ENCODE data around the gene DMAC2. TPM values are rescaled to one million over a fixed set of nuclear protein-coding genes. Genes with fewer than 3 reads are reported as not detected.
"Not testable (repeated sequence)": the region's sequence is repeated elsewhere in the genome, so short reads cannot be mapped to it uniquely, and the experiment has no call there.

Gene DMAC2
- total RNA-seq, 1 donor, result 70.0 TPM

DNA sequence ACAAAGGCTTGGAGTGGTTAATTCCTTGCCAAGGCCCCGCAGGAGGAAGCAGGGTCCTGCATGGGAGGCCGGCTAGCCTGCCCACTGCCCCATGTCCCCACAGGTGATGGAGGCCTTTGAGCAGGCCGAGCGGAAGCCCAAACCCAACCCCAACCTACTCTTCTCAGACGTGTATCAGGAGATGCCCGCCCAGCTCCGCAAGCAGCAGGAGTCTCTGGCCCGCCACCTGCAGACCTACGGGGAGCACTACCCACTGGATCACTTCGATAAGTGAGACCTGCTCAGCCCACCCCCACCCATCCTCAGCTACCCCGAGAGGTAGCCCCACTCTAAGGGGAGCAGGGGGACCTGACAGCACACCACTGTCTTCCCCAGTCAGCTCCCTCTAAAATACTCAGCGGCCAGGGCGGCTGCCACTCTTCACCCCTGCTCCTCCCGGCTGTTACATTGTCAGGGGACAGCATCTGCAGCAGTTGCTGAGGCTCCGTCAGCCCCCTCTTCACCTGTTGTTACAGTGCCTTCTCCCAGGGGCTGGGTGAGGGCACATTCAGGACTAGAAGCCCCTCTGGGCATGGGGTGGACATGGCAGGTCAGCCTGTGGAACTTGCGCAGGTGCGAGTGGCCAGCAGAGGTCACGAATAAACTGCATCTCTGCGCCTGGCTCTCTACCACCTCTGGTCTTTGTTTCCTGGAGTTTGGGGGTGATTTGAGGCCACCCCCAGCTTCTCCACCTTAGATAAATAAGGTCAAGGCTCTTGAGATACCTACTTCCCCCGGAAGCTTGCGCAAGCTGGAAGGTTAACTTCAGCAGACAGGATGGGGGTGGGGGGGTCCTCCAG lies 15.2 kb downstream of the DMAC2 start:
- no peak for DNase-seq (ENCODE audit: low read depth in 2 of 3, low spot score in 2 of 3)

DNA sequence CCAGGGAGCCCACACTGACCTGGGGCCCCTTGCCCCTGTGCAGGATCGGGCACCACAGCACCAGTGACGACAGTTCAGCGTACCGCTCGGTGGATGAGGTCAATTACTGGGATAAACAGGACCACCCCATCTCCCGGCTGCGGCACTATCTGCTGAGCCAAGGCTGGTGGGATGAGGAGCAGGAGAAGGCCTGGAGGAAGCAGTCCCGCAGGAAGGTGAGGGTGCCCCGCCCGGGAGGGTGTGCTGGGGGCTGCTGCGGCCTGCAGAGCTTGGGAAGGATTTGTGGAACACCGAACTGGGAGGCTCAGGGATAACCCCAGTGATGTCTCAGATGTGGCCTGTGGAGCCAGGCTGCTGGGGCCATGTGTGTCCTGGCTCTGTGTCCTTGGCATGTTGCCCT lies 16.8 kb downstream of the DMAC2 start:
- DNase-seq (ENCODE audit: low read depth in 2 of 3, low spot score in 2 of 3), result no peak

DNA sequence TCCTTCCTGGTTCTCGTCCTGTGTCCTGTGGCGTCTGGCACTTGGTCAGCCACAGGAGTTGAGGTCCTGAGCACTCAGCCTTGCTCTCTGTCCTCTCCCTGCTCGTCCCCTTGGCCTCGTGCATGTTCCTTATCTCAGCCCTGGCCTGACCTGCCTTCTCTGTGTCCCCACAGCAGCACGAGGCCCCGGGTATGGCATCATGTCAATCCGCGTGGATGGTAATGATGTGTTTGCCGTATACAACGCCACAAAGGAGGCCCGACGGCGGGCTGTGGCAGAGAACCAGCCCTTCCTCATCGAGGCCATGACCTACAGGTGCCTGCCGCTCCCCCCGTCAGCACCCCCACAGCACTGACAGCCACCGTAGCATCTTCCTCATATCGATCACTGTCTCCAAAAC lies 17.3 kb downstream of the DMAC2 start:
- DNase-seq (ENCODE audit: low read depth in 2 of 3, low spot score in 2 of 3), result no peak

DNA sequence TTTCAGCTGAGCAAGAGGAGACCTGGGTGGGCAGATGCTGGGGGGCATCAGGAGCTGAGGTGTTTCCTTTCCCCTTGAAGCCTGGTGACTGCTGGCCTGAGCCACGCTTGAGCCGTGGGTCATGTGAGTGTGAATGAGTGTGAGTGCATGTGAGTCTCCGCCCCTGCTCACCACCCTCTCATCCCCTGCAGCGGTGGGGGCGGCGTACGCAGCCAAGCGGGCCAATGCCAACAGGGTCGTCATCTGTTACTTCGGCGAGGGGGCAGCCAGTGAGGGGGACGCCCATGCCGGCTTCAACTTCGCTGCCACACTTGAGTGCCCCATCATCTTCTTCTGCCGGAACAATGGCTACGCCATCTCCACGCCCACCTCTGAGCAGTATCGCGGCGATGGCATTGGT lies 17.7 kb downstream of the DMAC2 start:
- DNase-seq (ENCODE audit: low read depth in 2 of 3, low spot score in 2 of 3), result no peak

DNA sequence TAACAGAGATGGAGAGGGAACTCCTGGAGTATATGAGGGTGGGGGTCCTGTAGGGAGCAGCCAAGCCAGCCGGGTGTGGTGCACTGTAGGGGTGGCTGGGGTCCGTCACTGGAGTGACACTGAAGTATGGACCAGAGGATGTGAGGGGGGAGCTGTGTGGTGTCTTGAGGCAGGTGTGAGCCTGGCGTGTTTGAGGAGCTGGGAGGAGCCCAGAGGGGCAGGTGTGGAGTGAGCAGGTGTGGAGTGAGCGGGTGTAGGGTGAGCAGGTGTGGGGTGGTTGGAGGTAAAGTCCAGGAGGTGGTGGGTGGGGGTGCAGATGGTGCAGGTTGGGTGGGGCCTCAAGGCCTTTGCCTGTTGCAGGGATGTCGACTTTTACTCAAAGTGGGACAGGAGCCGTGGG lies 18.4 kb downstream of the DMAC2 start:
- DNase-seq (ENCODE audit: low read depth in 2 of 3, low spot score in 2 of 3), result no peak

DNA sequence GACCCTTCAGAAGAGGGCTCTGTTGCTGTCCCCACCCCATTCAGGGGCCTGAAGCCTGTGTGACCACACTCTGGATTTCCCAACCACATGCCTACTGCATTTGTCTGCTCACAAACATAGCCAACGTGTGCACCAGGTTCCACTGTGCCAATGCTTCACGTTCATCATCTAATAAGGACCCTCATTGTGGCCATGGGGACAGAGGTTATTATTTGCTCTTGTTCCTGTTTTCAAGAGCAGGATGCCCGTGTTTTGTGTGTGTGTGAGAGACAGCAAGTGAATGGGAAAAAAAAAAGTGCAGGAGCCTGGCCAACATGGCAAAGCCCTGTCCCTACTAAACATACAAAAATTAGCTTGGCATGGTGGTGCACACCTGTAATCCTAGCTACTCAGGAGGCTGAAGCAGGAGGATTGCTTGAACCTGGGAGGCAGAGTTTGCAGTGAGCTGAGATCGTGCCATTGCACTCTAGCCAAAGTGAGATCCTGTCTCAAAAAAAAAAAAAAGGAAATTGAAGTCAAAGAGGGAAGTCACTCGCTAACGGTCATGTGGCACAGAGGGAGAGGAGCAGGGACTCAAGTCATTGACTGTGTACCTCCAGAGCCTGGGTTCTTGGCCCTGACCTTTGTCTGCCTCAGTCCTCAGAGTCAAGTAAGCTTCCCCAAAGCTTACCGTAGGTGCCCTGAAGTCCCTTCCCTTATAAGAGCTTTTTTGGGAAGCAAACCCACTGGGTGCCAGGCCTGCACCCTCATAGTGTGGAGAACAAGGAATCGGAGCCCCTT lies 19.4 kb downstream of the DMAC2 start:
- DNase-seq (ENCODE audit: low read depth in 2 of 3, low spot score in 2 of 3), result peak in 2 of 3 donors; percentile 50 to 72

DNA sequence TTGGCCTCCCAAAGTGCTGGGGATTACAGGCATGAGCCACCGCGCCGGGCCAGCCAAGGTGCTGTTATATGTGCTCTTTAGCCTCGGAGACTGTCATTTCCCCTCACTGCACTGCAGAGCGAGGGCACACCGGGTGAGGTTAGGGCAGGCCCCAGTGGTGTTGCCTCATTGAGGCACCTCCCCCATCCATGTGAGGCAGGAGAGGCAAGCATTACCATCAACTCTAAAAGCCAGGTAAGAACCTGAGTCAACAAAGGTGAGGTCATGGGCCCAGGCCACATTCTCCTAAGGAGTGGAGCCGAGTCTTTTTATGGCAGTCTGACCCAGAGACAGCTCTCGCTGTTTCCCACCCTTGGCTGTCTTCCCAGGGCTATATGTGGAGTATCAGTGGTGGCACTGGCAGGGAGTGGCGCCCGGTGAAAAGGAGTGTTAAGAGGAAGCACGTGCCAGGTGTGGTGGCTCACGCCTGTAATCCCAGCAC lies 23.5 kb downstream of the DMAC2 start:
- no peak for DNase-seq (ENCODE audit: low read depth in 2 of 3, low spot score in 2 of 3)

DNA sequence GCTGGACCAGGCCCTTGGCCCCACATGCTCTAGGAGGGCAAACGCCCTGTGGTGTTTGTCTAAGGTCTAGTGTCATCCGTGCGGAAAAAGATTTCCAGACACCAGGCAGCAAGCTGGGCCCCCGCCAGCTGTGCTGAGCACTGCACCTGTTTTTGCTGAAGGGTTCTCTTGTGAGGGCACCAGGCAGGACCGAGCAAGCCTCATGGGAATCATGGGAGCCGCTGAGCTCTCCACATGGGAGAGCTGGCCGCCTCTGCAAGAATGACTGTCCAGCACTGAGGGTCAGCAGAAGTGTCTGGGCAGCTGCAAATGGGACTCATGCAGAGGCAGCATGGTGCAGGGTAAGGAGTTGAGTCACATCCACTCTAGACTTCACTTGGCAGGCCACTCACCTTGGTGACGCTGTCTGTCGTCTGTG lies 24.5 kb downstream of the DMAC2 start:
- no peak for DNase-seq (ENCODE audit: low read depth in 2 of 3, low spot score in 2 of 3)

DNA sequence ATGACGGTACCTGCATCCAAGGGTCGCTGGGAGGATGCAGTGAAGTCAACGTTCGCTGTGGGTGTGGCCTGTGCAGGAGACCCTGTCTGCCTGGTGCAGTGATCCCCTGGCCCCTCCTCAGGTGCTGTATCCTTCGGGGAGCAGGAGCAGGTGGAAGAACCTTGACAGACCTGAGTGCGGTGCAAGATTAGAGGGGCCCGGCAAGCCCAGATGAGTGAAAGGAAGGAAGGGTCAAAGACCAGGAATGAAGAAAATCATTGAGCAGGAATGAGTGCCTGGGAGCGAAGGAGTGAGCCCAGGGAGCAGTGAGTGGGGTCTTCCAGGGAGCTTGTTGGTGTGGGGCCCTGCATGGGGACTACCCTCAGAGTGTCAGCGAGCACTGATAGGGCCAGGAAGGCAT lies 25.3 kb downstream of the DMAC2 start:
- no peak for DNase-seq (ENCODE audit: low read depth in 2 of 3, low spot score in 2 of 3)

DNA sequence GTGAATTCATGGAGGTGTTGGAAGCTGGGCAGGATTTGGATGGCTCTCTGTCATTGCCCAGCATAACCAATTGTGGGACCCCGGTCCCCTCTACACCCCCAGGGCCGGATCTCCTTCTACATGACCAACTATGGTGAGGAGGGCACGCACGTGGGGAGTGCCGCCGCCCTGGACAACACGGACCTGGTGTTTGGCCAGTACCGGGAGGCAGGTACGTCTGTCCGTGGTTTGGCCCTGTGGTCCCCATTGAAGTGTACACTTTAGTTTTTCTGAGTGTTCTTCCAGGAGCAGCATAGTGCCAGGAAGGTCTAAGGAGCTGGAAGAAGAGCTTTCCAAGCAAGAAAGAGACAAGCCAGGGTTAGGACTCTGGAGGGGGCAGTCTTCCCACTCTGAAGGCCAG lies 25.8 kb downstream of the DMAC2 start:
- DNase-seq (ENCODE audit: low read depth in 2 of 3, low spot score in 2 of 3), result no peak

DNA sequence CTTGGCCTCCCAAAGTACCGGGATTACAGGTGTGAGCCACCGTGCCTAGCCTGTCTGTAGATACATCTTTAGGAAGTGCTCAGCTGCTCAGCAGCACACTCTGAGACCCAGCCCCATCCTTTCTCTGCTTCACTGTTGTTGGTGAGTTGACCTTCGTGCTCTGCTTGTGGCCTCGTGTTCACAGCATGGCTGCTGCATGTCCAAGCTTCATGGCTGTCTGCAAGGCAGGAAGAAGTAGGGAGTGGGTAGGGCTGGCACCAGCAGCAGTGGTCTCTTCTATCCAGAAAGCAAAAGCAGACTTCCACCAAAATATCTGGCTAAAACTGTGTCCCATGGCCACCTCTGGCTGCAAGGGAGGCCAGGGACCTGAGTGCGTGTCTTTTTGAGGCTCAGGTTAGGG lies 26.8 kb downstream of the DMAC2 start:
- DNase-seq (ENCODE audit: low read depth in 2 of 3, low spot score in 2 of 3), result no peak

DNA sequence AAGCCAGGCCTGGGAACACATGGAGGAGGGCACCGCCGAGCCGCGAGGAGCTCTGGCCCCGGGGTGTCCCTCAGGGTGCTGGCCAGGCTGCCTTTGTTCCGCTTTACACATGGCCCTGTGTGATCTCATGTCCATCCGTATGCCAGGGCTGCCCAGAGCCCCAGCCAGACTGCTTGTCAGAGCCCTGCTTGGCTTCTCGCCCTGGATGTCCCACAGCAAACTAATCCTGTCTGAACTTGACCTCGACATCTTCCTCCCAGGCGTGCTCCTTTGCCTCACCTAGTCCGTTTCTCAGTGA lies 27.8 kb downstream of the DMAC2 start:
- DNase-seq (ENCODE audit: low read depth in 2 of 3, low spot score in 2 of 3), result no peak

DNA sequence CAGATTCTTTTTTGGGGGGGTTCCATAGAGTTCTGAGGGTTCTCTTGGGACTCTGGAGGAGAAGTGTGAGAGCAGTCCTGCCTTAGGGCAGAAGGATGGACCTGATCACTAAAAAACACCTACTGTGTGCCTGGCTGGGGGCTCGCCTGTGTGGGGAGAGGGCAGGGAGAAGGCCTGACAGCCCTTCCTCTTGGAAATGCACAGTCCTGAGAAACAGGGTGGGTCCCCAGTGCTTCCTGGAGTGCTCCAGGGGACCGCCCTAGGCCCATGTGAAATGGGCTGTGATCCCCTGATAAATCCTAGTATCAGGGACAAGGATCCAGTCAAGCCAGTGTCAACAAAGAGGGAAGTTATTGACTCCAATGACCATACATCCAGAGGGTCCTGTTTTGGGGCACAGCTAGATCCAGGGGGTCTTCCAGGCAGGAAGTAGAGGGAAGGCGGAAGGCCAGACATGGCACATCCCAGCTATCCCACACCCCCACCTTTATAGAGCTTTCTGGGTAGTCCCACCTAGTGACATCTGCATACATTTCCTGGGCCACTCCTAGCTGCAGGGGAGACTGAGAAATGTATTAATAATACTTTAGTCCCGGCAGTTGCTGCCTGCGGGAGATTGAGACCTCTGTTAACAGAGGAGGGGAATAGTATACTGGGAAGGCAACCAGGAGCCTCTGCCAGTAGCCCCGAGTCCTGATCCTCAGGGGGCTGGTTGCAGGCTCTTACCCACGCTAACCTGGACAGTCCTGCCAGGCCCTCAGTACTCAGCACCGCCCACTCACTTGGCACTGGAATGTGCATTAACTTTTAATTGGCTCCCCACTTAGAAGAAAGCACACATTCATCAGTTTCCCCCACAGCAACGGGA lies 28.4 kb downstream of the DMAC2 start:
- DNase-seq (ENCODE audit: low read depth in 2 of 3, low spot score in 2 of 3), result no peak

DNA sequence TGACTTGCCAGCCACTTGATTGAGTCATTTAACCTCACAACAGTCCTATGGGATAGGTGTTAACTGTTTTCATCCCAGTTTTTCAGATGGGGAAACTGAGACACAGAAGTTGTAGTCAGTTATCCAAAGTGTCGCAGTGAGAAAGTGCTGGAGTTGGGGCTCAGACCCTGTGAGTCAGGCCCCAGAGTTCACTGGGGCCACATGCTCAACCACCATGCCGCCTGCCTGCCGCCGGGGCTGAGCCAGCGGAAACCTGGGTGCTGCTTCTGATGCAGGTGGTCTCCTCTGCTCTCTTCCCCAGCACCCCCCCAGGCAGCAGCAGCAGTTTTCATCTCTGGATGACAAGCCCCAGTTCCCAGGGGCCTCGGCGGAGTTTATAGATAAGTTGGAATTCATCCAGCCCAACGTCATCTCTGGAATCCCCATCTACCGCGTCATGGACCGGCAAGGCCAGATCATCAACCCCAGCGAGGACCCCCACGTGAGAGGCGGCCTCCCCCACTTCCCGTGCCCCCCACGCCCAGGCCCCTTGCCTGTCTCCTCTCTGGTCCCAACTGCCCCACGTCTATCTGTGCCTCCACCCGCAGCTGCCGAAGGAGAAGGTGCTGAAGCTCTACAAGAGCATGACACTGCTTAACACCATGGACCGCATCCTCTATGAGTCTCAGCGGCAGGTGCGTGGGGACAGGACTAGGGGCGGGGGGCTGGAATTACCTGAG lies 29.2 kb downstream of the DMAC2 start:
- DNase-seq (ENCODE audit: low read depth in 2 of 3, low spot score in 2 of 3), result no peak

DNA sequence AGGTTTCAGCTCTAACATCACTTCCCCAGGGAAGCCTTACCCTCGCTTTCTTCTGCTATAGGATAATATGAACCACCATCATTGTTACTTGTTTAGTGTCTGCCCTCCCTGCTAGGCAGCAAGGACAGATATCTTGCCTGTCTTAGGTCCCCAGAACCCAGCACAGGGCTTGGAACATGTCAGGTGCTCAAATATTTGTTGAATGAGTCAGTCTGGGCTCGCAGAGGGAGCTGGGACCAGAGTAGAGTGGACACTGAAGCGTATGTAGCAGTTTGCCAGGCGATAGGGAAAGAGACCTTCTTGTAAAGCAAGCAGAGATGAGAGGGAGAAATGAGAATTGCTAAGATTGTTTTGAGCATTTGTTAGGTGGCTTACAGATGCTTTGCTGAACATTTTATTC lies 30.4 kb downstream of the DMAC2 start:
- DNase-seq (ENCODE audit: low read depth in 2 of 3, low spot score in 2 of 3), result no peak

DNA sequence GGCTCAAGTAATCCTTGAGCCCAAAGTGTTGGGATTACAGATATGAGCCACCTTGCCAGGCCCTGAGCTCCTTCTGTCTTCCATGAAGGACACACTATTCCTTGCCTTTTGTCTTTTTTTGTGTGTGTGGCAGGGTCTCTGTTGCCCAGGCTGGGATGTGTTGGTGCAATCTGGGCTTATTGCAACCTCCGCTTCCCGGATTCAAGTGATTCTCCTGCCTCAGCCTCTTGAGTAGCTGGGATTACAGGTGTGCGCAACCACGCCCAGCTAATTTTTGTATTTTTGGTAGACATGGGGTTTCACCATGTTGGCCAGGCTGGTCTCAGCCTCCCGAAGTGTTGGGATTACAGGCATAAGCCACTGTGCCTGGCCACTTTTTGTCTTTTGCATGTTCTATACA lies 30.9 kb downstream of the DMAC2 start:
- DNase-seq (ENCODE audit: low read depth in 2 of 3, low spot score in 2 of 3), result not testable (repeated sequence)

DNA sequence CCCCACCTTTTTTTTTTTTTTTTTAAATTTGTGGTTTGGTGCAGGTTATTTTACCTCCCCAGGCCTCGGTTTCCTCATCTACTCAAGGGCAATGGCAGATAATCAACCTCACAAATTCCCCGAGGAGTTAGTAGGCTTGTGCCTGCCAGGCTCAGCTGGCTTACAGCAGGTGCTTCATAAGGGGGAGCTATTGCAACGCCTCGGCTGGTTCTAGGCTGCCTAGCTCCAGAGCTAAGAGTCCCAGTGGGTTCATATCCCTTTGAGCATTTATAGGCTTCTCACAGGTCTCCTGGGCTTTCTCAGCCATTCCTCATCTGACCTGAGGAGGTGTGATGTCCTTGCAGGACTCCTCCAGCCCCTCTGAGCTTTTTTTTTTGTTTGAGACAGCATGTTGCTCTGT lies 31.5 kb downstream of the DMAC2 start:
- DNase-seq (ENCODE audit: low read depth in 2 of 3, low spot score in 2 of 3), result no peak

DNA sequence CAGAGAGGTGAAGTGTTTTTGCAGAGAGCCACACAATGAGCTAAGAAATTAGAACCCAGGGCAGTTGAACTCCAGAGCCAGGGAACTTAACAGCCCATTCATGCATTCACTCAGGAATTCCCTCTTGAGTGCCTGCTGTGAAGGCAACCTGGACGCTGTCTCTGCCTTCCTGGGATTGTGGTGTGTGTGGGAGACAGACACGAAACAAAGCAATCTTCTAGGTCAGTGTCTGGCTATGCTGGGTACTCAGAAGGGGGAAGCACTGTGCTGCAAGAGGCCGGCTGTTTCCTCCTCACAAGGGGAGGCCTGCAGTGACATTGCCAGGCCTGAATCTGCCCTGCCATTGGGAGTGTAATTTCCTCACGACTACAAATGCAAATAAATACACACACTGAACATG lies 32.4 kb downstream of the DMAC2 start:
- no peak for DNase-seq (ENCODE audit: low read depth in 2 of 3, low spot score in 2 of 3)

DNA sequence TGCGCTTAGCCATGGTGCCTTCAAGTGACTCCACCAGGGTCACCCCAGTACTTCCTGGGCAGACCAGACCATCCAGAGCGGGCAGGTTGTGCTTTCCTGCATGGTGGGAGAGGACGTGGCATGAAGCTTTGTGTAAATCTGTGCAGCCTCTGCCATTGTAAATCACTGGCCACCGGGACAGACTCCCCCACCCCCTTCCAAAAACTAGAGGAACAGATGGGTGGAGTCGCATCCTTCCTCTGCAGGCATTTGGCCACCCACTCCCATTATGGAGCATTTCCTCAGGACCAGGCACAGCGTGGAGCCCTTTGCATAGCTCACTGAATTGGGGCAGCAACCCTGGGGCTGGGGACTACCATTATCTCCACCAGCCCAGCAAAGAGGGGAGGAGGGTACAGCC lies 33.9 kb downstream of the DMAC2 start:
- no peak for DNase-seq (ENCODE audit: low read depth in 2 of 3, low spot score in 2 of 3)

DNA sequence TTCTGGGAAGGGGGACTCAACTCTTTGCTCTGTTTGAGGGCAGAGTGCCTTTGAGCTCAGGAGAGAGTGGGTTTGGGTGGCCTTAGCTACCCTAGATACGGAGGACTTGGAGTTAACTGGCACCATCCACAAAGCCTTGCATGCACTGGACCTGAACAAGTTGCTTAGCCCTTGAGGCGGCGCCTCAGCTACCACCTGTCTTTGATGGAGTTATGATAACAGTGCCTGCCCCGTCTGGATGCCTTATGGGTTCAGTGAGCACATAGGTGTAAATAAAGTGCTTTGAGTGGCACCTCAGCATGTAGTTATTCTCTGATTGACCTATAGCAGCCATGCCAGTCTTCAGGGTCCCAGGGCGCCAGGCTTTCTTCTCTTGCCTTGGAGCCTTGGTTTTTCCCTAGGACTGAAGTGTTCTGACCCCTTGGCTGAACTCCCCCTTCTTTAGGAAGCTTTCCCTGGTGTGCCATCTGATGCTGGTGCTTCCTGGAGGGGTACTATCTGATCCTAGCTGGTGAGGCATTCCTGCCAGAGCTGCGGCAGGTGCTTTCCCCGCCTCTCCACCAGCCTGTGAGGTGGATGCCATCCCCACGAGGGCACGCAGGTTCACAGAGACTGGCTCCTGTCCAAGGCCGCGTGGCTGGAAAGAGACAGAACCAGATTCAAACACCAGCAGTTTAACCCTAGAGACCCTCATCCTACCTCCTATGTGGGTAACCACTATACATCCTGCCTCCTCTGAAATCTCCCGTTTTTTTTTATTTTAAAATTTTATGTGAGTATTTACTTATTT lies 36.3 kb downstream of the DMAC2 start:
- no peak for DNase-seq (ENCODE audit: low read depth in 2 of 3, low spot score in 2 of 3)
